ENCODE data around the gene TMEM222.

TMEM222 gene

DNA sequence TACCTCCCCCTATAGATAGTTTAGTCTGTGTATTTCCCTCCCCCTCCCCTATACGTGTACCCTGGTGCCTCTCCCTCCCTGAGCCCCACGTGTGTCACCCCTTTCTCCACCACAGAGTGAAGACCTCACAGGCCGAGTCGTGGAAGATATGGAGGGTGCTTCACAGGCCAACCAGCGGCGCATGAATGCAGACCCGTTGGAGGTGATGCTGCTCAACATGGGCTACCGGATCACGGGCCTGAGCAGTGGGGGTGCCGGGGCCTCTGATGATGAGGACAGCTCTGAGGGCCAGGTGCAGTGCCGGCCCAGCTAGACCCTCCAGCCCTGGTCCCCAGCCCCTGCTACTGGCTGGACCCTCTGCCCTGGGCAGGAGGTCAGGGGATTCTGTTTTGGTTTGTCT lies 15.9 kb upstream of the TMEM222 start:
- no peak for DNase-seq (ENCODE audit: extremely low read depth in 1 of 2, low read depth in 1 of 2)

DNA sequence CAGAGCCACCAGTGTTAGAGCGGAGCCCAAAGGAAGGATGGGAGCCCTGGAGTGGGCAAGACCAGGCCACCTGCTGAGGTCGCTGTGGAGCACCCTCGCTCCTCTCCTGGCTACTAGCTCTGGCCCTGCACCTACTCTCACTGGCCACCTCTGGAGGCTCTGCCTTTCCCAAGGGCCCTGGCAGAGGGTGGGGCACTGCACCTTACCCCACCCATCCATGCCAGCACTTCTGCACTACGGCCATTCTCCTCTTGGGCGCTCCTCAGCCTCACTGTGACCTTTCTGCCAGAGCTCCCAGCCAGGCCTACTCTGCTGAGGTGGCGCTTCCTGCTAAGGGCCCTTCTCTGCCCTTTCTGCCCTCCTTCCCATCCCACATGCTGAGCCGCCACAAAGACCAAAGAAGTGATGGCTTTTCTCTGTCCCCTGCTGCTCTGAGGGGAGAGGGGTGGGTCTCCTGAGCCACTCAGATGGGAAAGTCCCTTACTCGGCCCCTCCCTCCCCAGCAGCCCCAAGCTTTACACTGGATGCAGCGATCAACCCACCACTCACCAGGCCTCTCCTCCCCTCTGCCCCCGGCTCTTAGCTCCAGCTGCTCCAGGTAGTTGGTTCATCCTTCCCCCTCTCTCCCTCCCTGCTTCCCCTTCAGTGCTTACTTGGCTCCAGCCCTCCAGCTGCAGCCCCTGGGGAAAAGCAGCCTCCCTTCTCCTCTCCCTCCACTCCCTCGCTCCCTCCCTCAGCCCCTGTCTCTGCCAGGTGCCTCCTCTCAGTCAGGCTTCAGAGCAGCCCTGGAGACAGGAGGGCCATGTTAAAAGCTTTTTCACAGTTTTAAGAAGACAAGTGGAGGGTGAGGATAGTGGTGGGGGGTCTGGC lies 14.8 kb upstream of the TMEM222 start:
- no peak for DNase-seq (ENCODE audit: extremely low read depth in 1 of 2, low read depth in 1 of 2)

DNA sequence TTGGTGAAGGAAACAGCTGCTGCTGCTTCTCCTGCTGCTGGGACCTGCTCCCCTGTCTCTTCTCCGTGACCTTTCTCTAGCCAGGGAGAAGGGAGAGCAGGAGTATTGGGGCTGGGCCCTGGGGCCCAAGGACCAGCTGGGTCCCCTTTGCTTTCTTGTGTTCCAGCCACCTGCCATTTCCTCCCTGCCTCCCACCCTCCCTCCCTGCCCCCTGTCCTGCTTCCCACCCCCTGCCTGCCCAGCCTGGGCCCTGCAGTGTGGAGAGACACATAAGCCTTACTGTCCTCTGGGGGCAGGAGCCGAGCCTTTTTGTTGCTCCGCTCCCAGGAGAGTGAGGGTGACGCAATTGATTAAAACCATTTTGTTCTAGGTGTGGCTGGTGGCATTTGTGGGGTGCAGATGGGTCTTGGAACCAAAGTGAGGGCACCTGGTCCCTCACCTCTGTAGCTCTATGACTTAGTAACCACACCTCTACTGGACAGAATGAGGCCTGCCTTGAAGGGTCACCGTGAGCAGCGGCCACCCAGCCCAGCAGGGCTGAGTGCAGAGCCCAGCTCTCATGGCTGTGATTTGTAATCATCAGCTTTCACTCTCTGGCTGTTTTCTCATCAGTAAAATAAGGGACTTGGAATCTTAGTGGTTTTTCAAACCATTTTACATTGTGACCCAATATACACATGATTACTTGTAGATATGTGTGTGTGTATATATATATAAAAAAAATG lies 13.9 kb upstream of the TMEM222 start:
- no peak for DNase-seq (ENCODE audit: extremely low read depth in 1 of 2, low read depth in 1 of 2)

DNA sequence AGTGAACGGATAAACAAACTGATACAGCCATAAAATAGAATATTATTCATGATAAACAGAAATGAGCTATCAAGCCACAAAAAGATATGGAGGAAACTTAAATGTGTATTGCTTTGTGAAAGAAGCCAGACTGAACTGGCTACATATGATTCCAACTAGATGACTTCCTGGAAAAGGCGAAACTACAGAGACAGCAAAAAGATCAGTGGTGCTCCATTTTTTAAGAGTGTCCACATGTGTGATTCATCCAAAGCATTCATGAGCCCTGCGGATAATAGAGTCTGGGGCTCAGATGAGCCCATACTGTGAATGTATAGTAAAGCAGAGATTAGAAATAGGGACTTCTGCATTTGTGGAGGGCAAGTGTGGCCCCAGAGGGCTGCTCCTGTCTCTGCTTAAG lies 7.8 kb upstream of the TMEM222 start:
- no peak for DNase-seq (ENCODE audit: extremely low read depth in 1 of 2, low read depth in 1 of 2)

DNA sequence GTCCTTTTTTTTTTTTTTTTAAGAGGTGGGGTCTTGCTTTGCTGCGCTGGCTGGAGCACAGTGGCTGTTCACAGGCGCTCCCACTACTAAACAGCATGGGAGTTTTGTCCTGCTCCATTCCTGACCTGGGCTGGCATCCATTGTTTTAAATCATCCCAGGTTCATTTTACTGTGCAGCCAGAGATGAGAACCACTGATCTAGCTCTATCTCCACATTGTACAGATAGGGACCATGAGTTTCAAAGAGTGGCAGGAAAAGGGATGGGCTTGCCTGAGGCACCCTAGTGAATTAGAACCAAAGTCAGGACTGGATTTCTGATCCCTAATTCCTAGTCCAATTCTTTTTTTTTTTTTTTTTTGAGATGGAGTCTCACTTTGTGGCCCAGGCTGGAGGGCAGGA lies 7.2 kb upstream of the TMEM222 start:
- no peak for DNase-seq (ENCODE audit: extremely low read depth in 1 of 2, low read depth in 1 of 2)

GRCh38 chr1:27316860-27317259 lies 5.1 kb upstream of the TMEM222 start:
- DNase-seq (ENCODE audit: extremely low read depth in 1 of 2, low read depth in 1 of 2), result no peak

GRCh38 chr1:27318136-27318535 lies 3.8 kb upstream of the TMEM222 start:
- no peak for DNase-seq (ENCODE audit: extremely low read depth in 1 of 2, low read depth in 1 of 2)

DNA sequence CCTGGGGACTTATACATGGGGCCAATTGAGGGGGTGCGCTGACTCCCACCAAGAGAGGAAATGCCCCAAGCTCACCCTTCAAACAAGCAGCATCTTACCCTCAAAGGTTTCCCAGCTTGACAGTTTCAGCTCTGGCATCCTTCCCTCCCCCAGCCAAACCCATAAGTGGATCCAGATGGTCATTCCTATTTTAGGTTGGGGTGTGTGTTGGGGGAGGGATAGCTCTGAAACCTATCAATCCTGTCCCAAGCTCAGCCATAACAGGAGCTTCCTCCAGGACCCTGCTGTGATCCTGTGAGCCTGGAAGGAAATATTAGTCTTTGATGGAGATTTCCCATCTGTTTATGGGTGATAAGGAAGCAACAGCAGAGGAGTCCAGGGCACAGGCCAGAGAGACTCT lies 3.4 kb upstream of the TMEM222 start:
- DNase-seq (ENCODE audit: extremely low read depth in 1 of 2, low read depth in 1 of 2), result no peak

DNA sequence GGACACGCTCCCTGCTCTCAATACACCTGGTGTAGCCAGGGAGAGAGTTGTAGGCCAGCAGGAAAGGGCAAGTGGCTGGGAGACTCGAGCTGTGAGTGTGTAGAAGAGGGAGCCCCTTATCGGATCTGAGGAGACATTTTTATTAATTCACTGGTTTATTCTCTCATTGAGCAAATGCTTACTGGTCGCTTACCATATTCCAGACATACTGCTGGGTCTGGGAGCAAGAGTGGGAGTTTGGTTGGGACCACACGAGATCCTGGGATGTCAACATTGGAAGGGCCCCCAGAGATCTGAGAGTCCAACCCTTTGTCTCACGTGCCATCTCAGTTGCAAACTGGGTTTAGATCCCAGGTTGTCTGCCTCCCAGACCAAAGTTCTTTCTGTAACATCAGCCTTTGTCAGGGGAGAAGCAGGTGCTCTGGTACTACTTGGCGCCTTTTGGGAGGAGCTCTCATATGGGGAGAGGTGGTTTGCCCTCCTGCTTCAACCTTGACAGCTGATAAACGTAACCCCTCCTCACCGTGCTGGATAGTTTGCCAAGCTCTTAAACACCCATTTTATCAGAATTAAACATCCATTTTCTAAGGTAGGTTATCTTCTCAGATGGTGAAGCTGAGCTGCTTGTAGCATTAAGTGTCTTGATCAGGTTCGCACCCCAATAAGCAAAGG lies 742 bp downstream of the TMEM222 start:
- no peak for DNase-seq (ENCODE audit: extremely low read depth in 1 of 2, low read depth in 1 of 2)

- DNase-seq (ENCODE audit: extremely low read depth in 1 of 2, low read depth in 1 of 2), result no peak
These were observed 3.3 kb downstream of the TMEM222 start for GRCh38 chr1:27325286-27325685.

GRCh38 chr1:27327964-27328363 lies 6.0 kb downstream of the TMEM222 start:
- no peak for DNase-seq (ENCODE audit: extremely low read depth in 1 of 2, low read depth in 1 of 2)

DNA sequence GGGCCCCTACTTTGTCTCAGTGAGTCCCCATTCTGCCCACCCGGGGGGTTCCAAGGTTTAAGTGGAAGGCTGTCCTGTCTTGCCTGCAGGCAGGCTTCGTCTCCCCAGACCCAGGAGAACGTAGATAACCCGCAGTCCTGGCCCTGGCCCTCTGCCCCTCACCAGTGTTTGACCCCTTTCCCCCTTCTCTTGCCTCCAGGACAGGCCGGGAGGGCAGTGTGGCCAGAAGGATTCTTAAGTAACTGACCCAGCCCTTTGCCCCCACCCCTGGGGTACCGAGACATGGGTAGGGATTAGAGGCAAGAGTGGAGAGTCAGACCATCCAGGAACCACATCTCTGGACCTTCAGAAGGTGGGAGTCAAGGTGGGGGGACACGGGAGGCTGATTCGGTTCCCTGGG lies 8.8 kb downstream of the TMEM222 start:
- DNase-seq (ENCODE audit: extremely low read depth in 1 of 2, low read depth in 1 of 2), result no peak

DNA sequence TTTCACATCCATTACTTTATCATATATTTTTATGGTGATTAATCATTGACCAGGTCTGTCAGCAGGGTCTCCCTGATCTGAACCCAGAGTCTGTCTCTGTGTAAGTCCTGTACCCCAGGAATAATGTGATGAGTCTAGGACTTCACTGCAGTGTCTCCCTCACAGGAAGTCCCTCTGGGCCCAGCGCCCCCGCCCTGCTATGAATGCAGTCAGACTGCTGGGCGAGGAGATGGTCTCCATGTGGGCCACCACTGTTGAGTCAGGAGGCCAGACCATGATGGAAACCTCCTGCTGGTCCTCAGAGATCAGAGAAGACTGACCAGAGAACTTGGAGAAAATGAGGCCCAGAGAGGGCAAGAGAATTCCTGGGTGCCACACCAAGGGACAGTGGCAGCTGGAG lies 9.5 kb downstream of the TMEM222 start:
- no peak for DNase-seq (ENCODE audit: extremely low read depth in 1 of 2, low read depth in 1 of 2)

DNA sequence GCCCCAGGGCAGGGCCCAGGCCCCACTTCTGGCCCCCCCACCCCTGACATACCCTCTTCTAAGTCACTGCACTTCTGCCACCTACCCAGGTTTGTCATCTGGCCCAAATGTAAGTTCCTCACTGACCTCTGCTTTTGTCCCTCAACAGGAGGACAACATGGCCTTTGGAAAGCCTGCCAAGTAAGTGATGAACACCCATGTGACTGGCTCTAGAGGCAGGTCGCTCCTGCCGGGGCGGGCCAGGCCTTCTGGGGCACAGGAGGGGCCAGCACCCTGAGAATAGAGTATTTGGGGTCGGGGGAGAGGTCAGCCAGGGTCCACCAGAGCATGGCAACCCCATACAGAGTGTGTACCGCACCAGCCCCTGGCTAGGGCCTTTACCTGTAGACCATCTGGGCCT lies 10.0 kb downstream of the TMEM222 start:
- no peak for DNase-seq (ENCODE audit: extremely low read depth in 1 of 2, low read depth in 1 of 2)

DNA sequence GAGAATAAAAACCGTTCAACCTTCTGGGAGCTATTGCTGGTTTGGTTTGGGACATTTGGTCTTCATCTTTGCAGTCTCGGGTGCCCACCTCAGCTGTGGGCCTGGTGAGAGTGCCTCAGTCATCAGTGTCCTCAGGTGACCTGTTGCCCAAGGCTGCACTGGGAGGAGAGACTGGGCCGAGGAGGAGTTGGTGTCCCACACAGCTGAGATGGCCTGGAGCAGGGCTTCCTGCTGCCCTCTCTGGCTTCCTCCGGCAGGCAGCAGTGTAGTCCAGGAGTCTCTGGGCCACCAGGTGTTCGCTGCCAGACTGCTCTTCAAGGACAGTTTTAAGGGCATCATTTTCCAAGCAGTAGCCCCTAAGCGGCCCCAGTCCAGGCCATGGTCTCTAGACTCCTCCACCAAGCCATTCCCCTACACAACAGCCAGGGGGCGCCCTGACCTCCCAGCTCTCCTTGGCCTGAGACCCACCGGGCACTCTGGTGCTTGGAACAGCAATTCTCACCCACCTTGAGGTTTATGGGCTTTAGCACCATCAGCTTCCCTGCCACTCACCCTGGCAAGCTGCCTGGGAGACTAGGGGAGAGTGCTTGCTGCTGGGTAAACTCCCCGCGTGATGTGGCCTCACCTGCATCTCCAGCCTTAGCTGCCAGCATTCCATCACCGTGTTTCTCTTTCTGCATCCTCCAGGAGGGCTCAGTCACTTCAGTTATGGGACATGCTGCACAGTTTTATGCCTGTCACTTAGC lies 10.7 kb downstream of the TMEM222 start:
- DNase-seq (ENCODE audit: extremely low read depth in 1 of 2, low read depth in 1 of 2), result no peak

- DNase-seq (ENCODE audit: extremely low read depth in 1 of 2, low read depth in 1 of 2), result no peak
These were observed 11.8 kb downstream of the TMEM222 start for GRCh38 chr1:27333717-27334279.

- no peak for DNase-seq (ENCODE audit: extremely low read depth in 1 of 2, low read depth in 1 of 2)
These were observed 13.8 kb downstream of the TMEM222 start for GRCh38 chr1:27335506-27336422.

DNA sequence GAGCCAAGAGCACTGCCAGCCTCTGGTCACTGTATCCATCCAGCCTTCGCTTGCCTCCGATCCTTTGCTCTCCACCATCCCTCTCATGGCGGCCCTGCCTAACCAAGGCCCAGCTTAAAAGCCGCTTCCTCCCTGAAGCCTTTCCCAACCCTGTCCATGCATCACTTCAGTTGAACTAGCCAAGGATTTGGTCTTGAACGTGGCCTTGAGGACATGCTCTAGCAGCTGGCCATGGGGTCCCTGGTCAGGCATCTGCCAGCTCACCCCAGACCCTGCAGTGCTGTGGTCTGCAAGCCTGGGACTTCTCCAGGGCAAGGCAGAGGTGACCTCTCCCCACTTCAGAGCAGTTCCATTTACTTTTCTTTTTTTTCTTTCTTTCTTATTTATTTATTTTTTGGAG lies 14.8 kb downstream of the TMEM222 start:
- no peak for DNase-seq (ENCODE audit: extremely low read depth in 1 of 2, low read depth in 1 of 2)

DNA sequence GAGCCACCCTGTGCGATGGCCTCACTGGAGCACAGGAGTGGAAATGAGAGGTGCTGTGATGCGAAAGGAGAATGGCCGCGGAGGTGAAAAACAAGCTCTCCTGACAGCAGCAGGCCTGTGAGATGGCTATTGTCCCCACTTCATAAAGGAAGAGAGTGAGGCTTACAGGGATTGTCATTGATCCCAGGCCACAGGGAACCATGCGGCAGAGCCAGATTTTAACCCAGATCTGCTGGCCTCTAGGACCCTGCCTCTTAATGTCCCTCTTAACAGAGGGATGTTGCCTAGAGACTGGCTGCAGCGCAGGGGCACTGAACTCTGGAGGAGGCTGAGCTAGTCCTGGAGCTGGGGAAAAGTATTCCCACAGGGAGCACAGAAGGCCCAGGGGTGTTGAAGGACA lies 16.8 kb downstream of the TMEM222 start:
- DNase-seq (ENCODE audit: extremely low read depth in 1 of 2, low read depth in 1 of 2), result no peak

GRCh38 chr1:27339213-27339612 lies 17.2 kb downstream of the TMEM222 start:
- DNase-seq (ENCODE audit: extremely low read depth in 1 of 2, low read depth in 1 of 2), result no peak

All from stimulated activated CD8-positive, alpha-beta memory T cell treated with anti-CD3 and anti-CD28 coated beads, Interleukin-7, amount 100 ng/mL, for 48 hours (primary cell).